H9 (cell line): Measurements from ENCODE around the gene ZFP92. TPM values are rescaled to one million over a fixed set of nuclear protein-coding genes. Genes with fewer than 3 reads are reported as not detected.

Source experiments
- DNase-seq: peaks from one replicate; pipeline ENCODE4 v3.0.0-alpha.2; 2017
- H2AFZ ChIP-seq: one replicate; pipeline ENCODE4 v1.6.1; 2013; ENCODE audit warnings: mild to moderate bottlenecking, low read length, control low read depth, moderate library complexity
- H2AK5ac ChIP-seq: 2 replicates; pipeline ENCODE4 v1.6.1; 2013; ENCODE audit warnings: low read length, control low read depth, mixed read lengths; ENCODE audit not compliant: insufficient read length
- H2BK120ac ChIP-seq: one replicate; pipeline ENCODE4 v1.6.1; 2013; ENCODE audit warnings: low read depth, mild to moderate bottlenecking, low read length, control low read depth, inconsistent platforms; ENCODE audit not compliant: poor library complexity, severe bottlenecking
- H2BK12ac ChIP-seq: 2 replicates; pipeline ENCODE4 v1.6.1; 2013; ENCODE audit warnings: low read length, control low read depth, mixed read lengths, low read depth; ENCODE audit not compliant: insufficient read length
- H2BK15ac ChIP-seq: 2 replicates; pipeline ENCODE4 v1.6.1; 2013; ENCODE audit warnings: low read depth, low read length, control low read depth
- H2BK20ac ChIP-seq: one replicate; pipeline ENCODE4 v1.6.1; 2013; ENCODE audit warnings: low read depth, mild to moderate bottlenecking, low read length, control low read depth, inconsistent platforms; ENCODE audit not compliant: poor library complexity, severe bottlenecking
- H2BK5ac ChIP-seq: 2 replicates; pipeline ENCODE4 v1.6.1; 2013; ENCODE audit warnings: low read length, control low read depth, mixed read lengths; ENCODE audit not compliant: insufficient read length
- H3K14ac ChIP-seq: 2 replicates; pipeline ENCODE4 v1.6.1; 2013; ENCODE audit warnings: low read length, control low read depth; ENCODE audit not compliant: insufficient read depth
- H3K18ac ChIP-seq: 2 replicates; pipeline ENCODE4 v1.6.1; 2013; ENCODE audit warnings: low read depth, mild to moderate bottlenecking, mixed read lengths, low read length, control low read depth; ENCODE audit not compliant: insufficient read length
- H3K23ac ChIP-seq: 2 replicates; pipeline ENCODE4 v1.6.1; 2013; ENCODE audit warnings: low read length, control low read depth, mixed read lengths, low read depth; ENCODE audit not compliant: insufficient read length
- H3K23me2 ChIP-seq: 2 replicates; pipeline ENCODE4 v1.6.1; 2013; ENCODE audit warnings: low read depth, mild to moderate bottlenecking, mixed read lengths, low read length, control low read depth; ENCODE audit not compliant: insufficient read length, poor library complexity, severe bottlenecking
- H3K27ac ChIP-seq: 2 replicates; pipeline ENCODE4 v1.5.1; 2013; ENCODE audit warnings: low read length, control low read depth, mixed read lengths, low read depth; ENCODE audit not compliant: insufficient read length
- H3K27me3 ChIP-seq: 2 replicates; pipeline ENCODE4 v1.6.1; 2013; ENCODE audit warnings: low read length, control low read depth, inconsistent platforms; ENCODE audit not compliant: insufficient read depth
- H3K4ac ChIP-seq: 2 replicates; pipeline ENCODE4 v1.6.1; 2013; ENCODE audit warnings: low read depth, mild to moderate bottlenecking, control low read depth, inconsistent platforms, low read length, moderate library complexity
- H3K4me1 ChIP-seq: 2 replicates; pipeline ENCODE4 v1.6.1; 2013; ENCODE audit warnings: low read length, control low read depth, inconsistent platforms; ENCODE audit not compliant: insufficient read depth
- H3K4me2 ChIP-seq: 2 replicates; pipeline ENCODE4 v1.6.1; 2013; ENCODE audit warnings: low read length, control low read depth, mixed read lengths; ENCODE audit not compliant: insufficient read length, insufficient read depth
- H3K56ac ChIP-seq: 2 replicates; pipeline ENCODE4 v1.6.1; 2013; ENCODE audit warnings: low read depth, mild to moderate bottlenecking, mixed read lengths, low read length, control low read depth; ENCODE audit not compliant: insufficient read length
- H3K79me1 ChIP-seq: 2 replicates; pipeline ENCODE4 v1.6.1; 2013; ENCODE audit warnings: low read depth, mild to moderate bottlenecking, moderate library complexity, low read length, control low read depth, inconsistent platforms; ENCODE audit not compliant: insufficient read depth, poor library complexity, severe bottlenecking
- H3K79me2 ChIP-seq: 2 replicates; pipeline ENCODE4 v1.6.1; 2013; ENCODE audit warnings: low read length, control low read depth, inconsistent platforms; ENCODE audit not compliant: insufficient read depth
- H3K9ac ChIP-seq: 2 replicates; pipeline ENCODE4 v1.6.1; 2013; ENCODE audit warnings: low read length, control low read depth, mixed read lengths; ENCODE audit not compliant: insufficient read length; ENCODE audit errors: extremely low read depth
- H3K9me3 ChIP-seq: one replicate; pipeline ENCODE4 v1.6.1; 2013; ENCODE audit warnings: low read depth, low read length, inconsistent platforms; ENCODE audit not compliant: control insufficient read depth
- H3T11ph ChIP-seq: one replicate; pipeline ENCODE4 v1.6.1; 2013; ENCODE audit warnings: mild to moderate bottlenecking, low read length, control low read depth, inconsistent platforms
- H4K20me1 ChIP-seq: one replicate; pipeline ENCODE4 v1.6.1; 2013; ENCODE audit not compliant: control insufficient read depth, insufficient read length, insufficient read depth
- H4K5ac ChIP-seq: 2 replicates; pipeline ENCODE4 v1.6.1; 2013; ENCODE audit warnings: low read depth, mild to moderate bottlenecking, mixed read lengths, low read length, control low read depth; ENCODE audit not compliant: insufficient read length
- H4K8ac ChIP-seq: replicated peaks from 2 replicates; pipeline ENCODE4 v1.6.1; 2013; ENCODE audit warnings: low read length, control low read depth, mixed read lengths, low read depth; ENCODE audit not compliant: insufficient read length
- H4K91ac ChIP-seq: 2 replicates; pipeline ENCODE4 v1.6.1; 2013; ENCODE audit warnings: low read depth, mild to moderate bottlenecking, moderate library complexity, mixed read lengths, low read length, control low read depth; ENCODE audit not compliant: insufficient read length
- H3K27ac Mint-ChIP-seq, 3 experiments: 2 replicates in 2 of 3; 3 replicates in 1 of 3; pipeline ENCODE4 v1.8.0; 2020 to 2021; ENCODE audit warnings: mixed read lengths in 3 of 3, mild to moderate bottlenecking in 1 of 3, moderate library complexity in 1 of 3
- H3K27me3 Mint-ChIP-seq: 2 replicates; pipeline ENCODE4 v1.8.0; 2021; ENCODE audit warnings: low read depth, mild to moderate bottlenecking, moderate library complexity, mixed read lengths
- H3K36me3 Mint-ChIP-seq, 3 experiments: 2 replicates in 2 of 3; 3 replicates in 1 of 3; pipeline ENCODE4 v1.8.0; 2020 to 2021; ENCODE audit warnings: low read depth in 3 of 3, mixed read lengths in 3 of 3; ENCODE audit not compliant: insufficient read depth in 1 of 3
- H3K4me1 Mint-ChIP-seq, 2 experiments: 2 replicates each; pipeline ENCODE4 v1.8.0; 2020; ENCODE audit warnings: mixed read lengths in 2 of 2
- H3K4me3 Mint-ChIP-seq, 2 experiments: 2 replicates in 1 of 2; 3 replicates in 1 of 2; pipeline ENCODE4 v1.8.0; 2020 to 2021; ENCODE audit warnings: mild to moderate bottlenecking in 2 of 2, mixed read lengths in 2 of 2, moderate library complexity in 1 of 2
- H3K9me3 Mint-ChIP-seq, 2 experiments: 2 replicates in 1 of 2; 3 replicates in 1 of 2; pipeline ENCODE4 v1.8.0; 2020; ENCODE audit warnings: mild to moderate bottlenecking in 2 of 2, mixed read lengths in 2 of 2, moderate library complexity in 1 of 2
- WGBS: extraction: QIAGEN DNeasy Blood & Tissue Kit; methylation state at CpG from one replicate; pipeline ENCODE4 v1.1.7; 2013; ENCODE audit warnings: missing lambda C conversion rate, low lambda C conversion rate, mixed read lengths; ENCODE audit not compliant: insufficient read length; ENCODE audit errors: extremely low coverage; 5-methylcytosine and 5-hydroxymethylcytosine counted together
- total RNA-seq: library from RNA; stranded (reverse); gene quantifications from 2 replicates; pipeline ENCODE4 v1.2.1, GENCODE V29; 2021
- TF ChIP-seq, protein P1 (sequence below): fragments of 200-600 bp; sonication (generic); conservative IDR thresholded peaks from 3 replicates; pipeline ENCODE4 v1.8.0; 2021; ENCODE audit warnings: antibody characterized with exemption, mild to moderate bottlenecking

Gene ZFP92
- total RNA-seq, 1 experiment from 2014 or later = 0.68 TPM

GRCh38 chrX:153382563-153383482 is 28.4 kb upstream of the ZFP92 start:
- no peak overlapping the region for H2BK12ac ChIP-seq
- H3K4me1 Mint-ChIP-seq = peaks cover 6% of the 10 kb centered on the region in 2 experiments
- no peak overlapping the region for H3K14ac ChIP-seq
- H2BK120ac ChIP-seq = no peak overlapping the region
- no peak for DNase-seq
- peaks cover 63% of the 10 kb centered on the region for H3K9me3 ChIP-seq
- H4K5ac ChIP-seq = no peak overlapping the region
- no peak overlapping the region for H3K4ac ChIP-seq
- no peaks in the 10 kb centered on the region for H3K79me1 ChIP-seq
- no peak overlapping the region for H3K4me3 Mint-ChIP-seq
- H2AK5ac ChIP-seq = no peak overlapping the region
- H3K18ac ChIP-seq = no peak overlapping the region
- no peak overlapping the region for H3K27ac Mint-ChIP-seq
- H4K20me1 ChIP-seq = no peaks in the 10 kb centered on the region
- no peak overlapping the region for H3K9ac ChIP-seq
- no peak overlapping the region for H3K56ac ChIP-seq
- H3K27me3 ChIP-seq = no peaks in the 10 kb centered on the region
- TF ChIP-seq, protein P1, sequence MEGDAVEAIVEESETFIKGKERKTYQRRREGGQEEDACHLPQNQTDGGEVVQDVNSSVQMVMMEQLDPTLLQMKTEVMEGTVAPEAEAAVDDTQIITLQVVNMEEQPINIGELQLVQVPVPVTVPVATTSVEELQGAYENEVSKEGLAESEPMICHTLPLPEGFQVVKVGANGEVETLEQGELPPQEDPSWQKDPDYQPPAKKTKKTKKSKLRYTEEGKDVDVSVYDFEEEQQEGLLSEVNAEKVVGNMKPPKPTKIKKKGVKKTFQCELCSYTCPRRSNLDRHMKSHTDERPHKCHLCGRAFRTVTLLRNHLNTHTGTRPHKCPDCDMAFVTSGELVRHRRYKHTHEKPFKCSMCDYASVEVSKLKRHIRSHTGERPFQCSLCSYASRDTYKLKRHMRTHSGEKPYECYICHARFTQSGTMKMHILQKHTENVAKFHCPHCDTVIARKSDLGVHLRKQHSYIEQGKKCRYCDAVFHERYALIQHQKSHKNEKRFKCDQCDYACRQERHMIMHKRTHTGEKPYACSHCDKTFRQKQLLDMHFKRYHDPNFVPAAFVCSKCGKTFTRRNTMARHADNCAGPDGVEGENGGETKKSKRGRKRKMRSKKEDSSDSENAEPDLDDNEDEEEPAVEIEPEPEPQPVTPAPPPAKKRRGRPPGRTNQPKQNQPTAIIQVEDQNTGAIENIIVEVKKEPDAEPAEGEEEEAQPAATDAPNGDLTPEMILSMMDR = no peak
- no peak overlapping the region for H3K4me2 ChIP-seq
- H3K27me3 Mint-ChIP-seq = peaks cover 6% of the 10 kb centered on the region; the same call in 1 of the 2 replicates
- no peak overlapping the region for H3K27ac ChIP-seq
- H3K9me3 Mint-ChIP-seq = peaks cover 34 to 48% of the 10 kb centered on the region in 2 experiments
- H2BK15ac ChIP-seq = no peak overlapping the region
- H2BK20ac ChIP-seq = no peak overlapping the region
- H3K4me1 ChIP-seq = no peaks in the 10 kb centered on the region
- no peaks in the 10 kb centered on the region for H3K79me2 ChIP-seq
- H4K91ac ChIP-seq = no peak overlapping the region
- no peak overlapping the region for H4K8ac ChIP-seq
- peaks cover 0 to 5% (median 0%) of the 10 kb centered on the region in 3 experiments; a peak in 2 of 7 replicates for H3K36me3 Mint-ChIP-seq
- 100% methylated on average over 1 of the region's 3 CpGs for WGBS
- H3T11ph ChIP-seq = no peak overlapping the region
- no peak overlapping the region for H2AFZ ChIP-seq
- no peak overlapping the region for H3K23ac ChIP-seq
- no peaks in the 10 kb centered on the region for H3K23me2 ChIP-seq
- no peak overlapping the region for H2BK5ac ChIP-seq
